ENCODE data around the gene MARS1. TPM values are rescaled to one million over a fixed set of nuclear protein-coding genes. Genes with fewer than 3 reads are reported as not detected.

Gene MARS1
- total RNA-seq, 3 donors from 2014 or later (not counting 1 experiment from before 2014, with no cell fraction given) = 200 to 237 (median 218) TPM

GRCh38 chr12:57454566-57455373, 33.1 kb upstream of the MARS1 start, which contains the start of gene INHBE:
TSS of gene INHBE (plus strand) at chr12:57455307. CDS start at chr12:57455537, 230 bp downstream.
- H3K36me3 ChIP-seq (ENCODE audit: control insufficient read depth, insufficient read depth, low read length) = no peaks in the 10 kb centered on the region
- no peaks in the 10 kb centered on the region for H3K27me3 Mint-ChIP-seq (ENCODE audit: low read depth in 2 of 2)
- H3K4me3 ChIP-seq (ENCODE audit: low read length) = no peak within 1 kb of the TSS
- intact Hi-C loops (cut with micrococcal nuclease) = no loop called here
- WGBS (ENCODE audit: insufficient coverage) = 83% methylated on average over 10 of the region's 10 CpGs
- H3K27ac Mint-ChIP-seq = peak within 1 kb of the TSS in 1 of 2 donors; percentile 20
- peaks cover 16 to 22% of the 10 kb centered on the region in 2 donors for H3K4me1 Mint-ChIP-seq
- H3K9me3 Mint-ChIP-seq = no peaks in the 10 kb centered on the region
- H3K27me3 ChIP-seq (ENCODE audit: control insufficient read depth, insufficient read depth, low read length) = no peaks in the 10 kb centered on the region
- no peaks in the 10 kb centered on the region for H3K36me3 Mint-ChIP-seq
- H3K27ac ChIP-seq (ENCODE audit: low read length) = no peak within 1 kb of the TSS
- peaks cover 19% of the 10 kb centered on the region for H3K4me1 ChIP-seq (ENCODE audit: control insufficient read depth, insufficient read depth, low read length)
- no peak within 1 kb of the TSS for H3K4me3 Mint-ChIP-seq
- no peak for ATAC-seq
- DNase-seq = no peak
- no peaks in the 10 kb centered on the region for H3K9me3 ChIP-seq (ENCODE audit: control insufficient read depth, insufficient read depth, low read length)
- no peak for TF ChIP-seq CTCF (IDR thresholded peaks at IDR 0.05)

- Mint-ChIP-seq H3K27ac (peak overlapping the region in 1 of 2 donors; percentile 20), H3K36me3 (no peaks in the 10 kb centered on the region), H3K9me3 (no peaks in the 10 kb centered on the region), H3K27me3 (ENCODE audit: low read depth in 2 of 2) (peaks cover 0 to 4% of the 10 kb centered on the region in 2 donors), H3K4me1 (peaks cover 23 to 30% of the 10 kb centered on the region in 2 donors), H3K4me3 (no peak overlapping the region)
- H3K27me3 ChIP-seq (ENCODE audit: control insufficient read depth, insufficient read depth, low read length) = no peaks in the 10 kb centered on the region
- H3K36me3 ChIP-seq (ENCODE audit: control insufficient read depth, insufficient read depth, low read length) = no peaks in the 10 kb centered on the region
- no peak for DNase-seq
- no peaks in the 10 kb centered on the region for H3K9me3 ChIP-seq (ENCODE audit: control insufficient read depth, insufficient read depth, low read length)
- no peak for TF ChIP-seq CTCF (IDR thresholded peaks at IDR 0.05)
- intact Hi-C loops (cut with micrococcal nuclease) = no loop called here
- peaks cover 27% of the 10 kb centered on the region for H3K4me1 ChIP-seq (ENCODE audit: control insufficient read depth, insufficient read depth, low read length)
- ATAC-seq = no peak
- WGBS (ENCODE audit: insufficient coverage) = 80% methylated on average over 8 of the region's 10 CpGs
- no peak overlapping the region for H3K4me3 ChIP-seq (ENCODE audit: low read length)
- H3K27ac ChIP-seq (ENCODE audit: low read length) = no peak overlapping the region
Measured at GRCh38 chr12:57455374-57456144, 32.3 kb upstream of the MARS1 start.

- peak; percentile 47 for TF ChIP-seq CTCF (IDR thresholded peaks at IDR 0.05)
- intact Hi-C loops (cut with micrococcal nuclease) = no loop called here
- ATAC-seq (no peak), DNase-seq (peak in 1 of 2 donors; percentile 74)
- Mint-ChIP-seq H3K36me3 (no peaks in the 10 kb centered on the region), H3K4me3 (no peak overlapping the region), H3K9me3 (no peaks in the 10 kb centered on the region), H3K27ac (peak overlapping the region in 1 of 2 donors; percentile 20), H3K27me3 (ENCODE audit: low read depth in 2 of 2) (peaks cover 0 to 7% of the 10 kb centered on the region in 2 donors), H3K4me1 (peaks cover 29 to 37% of the 10 kb centered on the region in 2 donors)
- Histone ChIP-seq H3K9me3 (ENCODE audit: control insufficient read depth, insufficient read depth, low read length) (no peaks in the 10 kb centered on the region), H3K36me3 (ENCODE audit: control insufficient read depth, insufficient read depth, low read length) (no peaks in the 10 kb centered on the region), H3K27ac (ENCODE audit: low read length) (no peak overlapping the region), H3K4me3 (ENCODE audit: low read length) (no peak overlapping the region), H3K27me3 (ENCODE audit: control insufficient read depth, insufficient read depth, low read length) (peaks cover 6% of the 10 kb centered on the region), H3K4me1 (ENCODE audit: control insufficient read depth, insufficient read depth, low read length) (peaks cover 34% of the 10 kb centered on the region)
- WGBS (ENCODE audit: insufficient coverage) = 42% methylated on average over 15 of the region's 15 CpGs
Measured at GRCh38 chr12:57456145-57456700, 31.6 kb upstream of the MARS1 start.
